ENCODE data around the gene ULK3. TPM values are rescaled to one million over a fixed set of nuclear protein-coding genes. Genes with fewer than 3 reads are reported as not detected.
A peak's percentile ranks its signal among the peaks of the same experiment; 100 is the strongest.
"Not testable (repeated sequence)": the region's sequence is repeated elsewhere in the genome, so short reads cannot be mapped to it uniquely, and the experiment has no call there.

Gene ULK3
- total RNA-seq, 1 donor from 2014 or later: 52.1 TPM

- ATAC-seq (ENCODE audit: low read depth) (peak; percentile 99), DNase-seq (peak; percentile 79)
- H3K27me3 Mint-ChIP-seq: no peaks in the 10 kb centered on the region
- intact Hi-C loops (cut with micrococcal nuclease): loop anchor here (1.0 to 2.0 kb wide), 3 partner anchors 17 to 47 kb away; partner anchors contain the start of genes FAM219B, SCAMP2 and ULK3
- H3K36me3 Mint-ChIP-seq (ENCODE audit: low read depth): peaks cover 20% of the 10 kb centered on the region
- POLR2A ChIA-PET: interaction anchor here (0.6 to 2.6 kb wide), 16 partner anchors 8 to 274 kb away, joined by 3 to 17 read pairs (median 4); partner anchors contain the start of genes CLK3, COX5A, FAM219B and SCAMP2
- H3K9me3 Mint-ChIP-seq: no peaks in the 10 kb centered on the region
- peaks cover 45% of the 10 kb centered on the region for H3K4me1 Mint-ChIP-seq
- TF ChIP-seq, protein P1, sequence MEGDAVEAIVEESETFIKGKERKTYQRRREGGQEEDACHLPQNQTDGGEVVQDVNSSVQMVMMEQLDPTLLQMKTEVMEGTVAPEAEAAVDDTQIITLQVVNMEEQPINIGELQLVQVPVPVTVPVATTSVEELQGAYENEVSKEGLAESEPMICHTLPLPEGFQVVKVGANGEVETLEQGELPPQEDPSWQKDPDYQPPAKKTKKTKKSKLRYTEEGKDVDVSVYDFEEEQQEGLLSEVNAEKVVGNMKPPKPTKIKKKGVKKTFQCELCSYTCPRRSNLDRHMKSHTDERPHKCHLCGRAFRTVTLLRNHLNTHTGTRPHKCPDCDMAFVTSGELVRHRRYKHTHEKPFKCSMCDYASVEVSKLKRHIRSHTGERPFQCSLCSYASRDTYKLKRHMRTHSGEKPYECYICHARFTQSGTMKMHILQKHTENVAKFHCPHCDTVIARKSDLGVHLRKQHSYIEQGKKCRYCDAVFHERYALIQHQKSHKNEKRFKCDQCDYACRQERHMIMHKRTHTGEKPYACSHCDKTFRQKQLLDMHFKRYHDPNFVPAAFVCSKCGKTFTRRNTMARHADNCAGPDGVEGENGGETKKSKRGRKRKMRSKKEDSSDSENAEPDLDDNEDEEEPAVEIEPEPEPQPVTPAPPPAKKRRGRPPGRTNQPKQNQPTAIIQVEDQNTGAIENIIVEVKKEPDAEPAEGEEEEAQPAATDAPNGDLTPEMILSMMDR (IDR thresholded peaks at IDR 0.05): no peak
- peak within 1 kb of the TSS; percentile 96 for H3K4me3 Mint-ChIP-seq
- CTCF ChIA-PET: interaction anchor here (1.1 to 2.1 kb wide), 4 partner anchors 10 to 260 kb away, joined by 3 to 18 read pairs (median 4); no protein-coding TSS in a partner anchor
- H3K27ac Mint-ChIP-seq: peak within 1 kb of the TSS; percentile 89
Measured at GRCh38 chr15:74889883-74890664, 47.1 kb upstream of the ULK3 start, which contains the start of gene MPI. Gene MPI, plus strand, starts transcription at chr15:74890042. Its CDS starts 32 bp downstream, at chr15:74890074.

DNA sequence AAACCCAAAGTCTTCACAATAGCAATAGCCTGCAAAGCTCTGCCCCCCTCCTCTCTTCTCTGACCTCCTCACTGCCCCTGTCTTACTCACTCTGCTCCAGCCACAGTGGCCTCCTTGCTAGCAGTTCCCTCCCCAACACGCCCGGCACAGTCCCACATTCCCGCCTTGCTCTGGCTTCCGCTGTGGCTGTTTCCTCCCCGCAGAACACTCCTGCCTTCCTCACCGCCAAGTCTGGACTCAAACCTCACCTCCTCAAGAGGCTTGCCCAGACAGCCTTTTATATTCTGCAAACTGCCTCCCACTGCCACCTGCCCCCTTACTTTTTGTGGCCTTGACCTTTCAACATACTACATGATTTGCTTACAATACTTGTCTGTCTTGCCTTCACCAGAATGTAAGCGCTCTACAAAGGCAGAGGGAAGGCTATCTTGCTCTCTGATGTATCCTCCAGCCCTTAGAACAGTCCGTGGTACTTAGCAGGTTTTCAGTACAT, 46.5 kb upstream of the ULK3 start:
- Mint-ChIP-seq H3K36me3 (ENCODE audit: low read depth) (peaks cover 20% of the 10 kb centered on the region), H3K27ac (peak overlapping the region; percentile 89), H3K4me1 (peaks cover 47% of the 10 kb centered on the region), H3K27me3 (no peaks in the 10 kb centered on the region), H3K9me3 (no peaks in the 10 kb centered on the region), H3K4me3 (peak overlapping the region; percentile 96)
- intact Hi-C loops (cut with micrococcal nuclease): no loop called here
- DNase-seq (no peak), ATAC-seq (ENCODE audit: low read depth) (peak; percentile 5)
- CTCF ChIA-PET: interaction anchor here (1.1 to 2.1 kb wide), 4 partner anchors 11 to 259 kb away, joined by 3 to 18 read pairs (median 4); no protein-coding TSS in a partner anchor
- POLR2A ChIA-PET: interaction anchor here (0.6 to 2.6 kb wide), 14 partner anchors 11 to 273 kb away, joined by 3 to 17 read pairs (median 4); partner anchors contain the start of genes CLK3, COX5A, FAM219B and SCAMP2
- TF ChIP-seq, protein P1 (IDR thresholded peaks at IDR 0.05): no peak

- intact Hi-C loops (cut with micrococcal nuclease): no loop called here
- no peak overlapping the region for H3K4me3 Mint-ChIP-seq
- H3K36me3 Mint-ChIP-seq (ENCODE audit: low read depth): peaks cover 18% of the 10 kb centered on the region
- H3K27ac Mint-ChIP-seq: no peak overlapping the region
- TF ChIP-seq, protein P1 (IDR thresholded peaks at IDR 0.05): no peak
- no peak for ATAC-seq (ENCODE audit: low read depth)
- ChIA-PET CTCF (interaction anchor here (1.6 to 2.1 kb wide), 2 partner anchors 13 to 258 kb away, joined by 3 to 18 read pairs; no protein-coding TSS in a partner anchor), POLR2A (interaction anchor here (1.5 to 2.6 kb wide), 4 partner anchors 12 to 49 kb away, joined by 3 to 17 read pairs (median 5); partner anchors contain the start of genes COX5A and SCAMP2)
- H3K27me3 Mint-ChIP-seq: no peaks in the 10 kb centered on the region
- DNase-seq: no peak
- H3K9me3 Mint-ChIP-seq: no peaks in the 10 kb centered on the region
- peaks cover 47% of the 10 kb centered on the region for H3K4me1 Mint-ChIP-seq
Measured at GRCh38 chr15:74888716-74889115, 45.8 kb upstream of the ULK3 start.

- CTCF ChIA-PET; POLR2A ChIA-PET; DNase-seq; H3K4me3 Mint-ChIP-seq; H3K27me3 Mint-ChIP-seq; ATAC-seq (ENCODE audit: low read depth); H3K9me3 Mint-ChIP-seq; H3K36me3 Mint-ChIP-seq (ENCODE audit: low read depth); intact Hi-C loops (cut with micrococcal nuclease); H3K27ac Mint-ChIP-seq: not testable (repeated sequence)
- H3K4me1 Mint-ChIP-seq: peaks cover 38% of the 10 kb centered on the region
Measured at GRCh38 chr15:74887537-74888193, 44.7 kb upstream of the ULK3 start.

- H3K4me3 Mint-ChIP-seq: no peak overlapping the region
- TF ChIP-seq, protein P1 (IDR thresholded peaks at IDR 0.05): no peak
- H3K9me3 Mint-ChIP-seq: no peaks in the 10 kb centered on the region
- peaks cover 3% of the 10 kb centered on the region for H3K36me3 Mint-ChIP-seq (ENCODE audit: low read depth)
- peaks cover 22% of the 10 kb centered on the region for H3K4me1 Mint-ChIP-seq
- intact Hi-C loops (cut with micrococcal nuclease): no loop called here
- CTCF ChIA-PET: interaction anchor here (0.6 kb wide), 1 partner anchor 89 kb away, joined by 3 read pairs; no protein-coding TSS in a partner anchor
- no peak for DNase-seq
- H3K27ac Mint-ChIP-seq: no peak overlapping the region
- ATAC-seq (ENCODE audit: low read depth): no peak
- POLR2A ChIA-PET: no interaction called here
- no peaks in the 10 kb centered on the region for H3K27me3 Mint-ChIP-seq
Measured at GRCh38 chr15:74885461-74885860, 42.5 kb upstream of the ULK3 start.

Data from activated B cell treated with CpG ODN at 0.5 μM for 24 hours (primary cell).